ENCODE results near the gene OR1F1.

DNA sequence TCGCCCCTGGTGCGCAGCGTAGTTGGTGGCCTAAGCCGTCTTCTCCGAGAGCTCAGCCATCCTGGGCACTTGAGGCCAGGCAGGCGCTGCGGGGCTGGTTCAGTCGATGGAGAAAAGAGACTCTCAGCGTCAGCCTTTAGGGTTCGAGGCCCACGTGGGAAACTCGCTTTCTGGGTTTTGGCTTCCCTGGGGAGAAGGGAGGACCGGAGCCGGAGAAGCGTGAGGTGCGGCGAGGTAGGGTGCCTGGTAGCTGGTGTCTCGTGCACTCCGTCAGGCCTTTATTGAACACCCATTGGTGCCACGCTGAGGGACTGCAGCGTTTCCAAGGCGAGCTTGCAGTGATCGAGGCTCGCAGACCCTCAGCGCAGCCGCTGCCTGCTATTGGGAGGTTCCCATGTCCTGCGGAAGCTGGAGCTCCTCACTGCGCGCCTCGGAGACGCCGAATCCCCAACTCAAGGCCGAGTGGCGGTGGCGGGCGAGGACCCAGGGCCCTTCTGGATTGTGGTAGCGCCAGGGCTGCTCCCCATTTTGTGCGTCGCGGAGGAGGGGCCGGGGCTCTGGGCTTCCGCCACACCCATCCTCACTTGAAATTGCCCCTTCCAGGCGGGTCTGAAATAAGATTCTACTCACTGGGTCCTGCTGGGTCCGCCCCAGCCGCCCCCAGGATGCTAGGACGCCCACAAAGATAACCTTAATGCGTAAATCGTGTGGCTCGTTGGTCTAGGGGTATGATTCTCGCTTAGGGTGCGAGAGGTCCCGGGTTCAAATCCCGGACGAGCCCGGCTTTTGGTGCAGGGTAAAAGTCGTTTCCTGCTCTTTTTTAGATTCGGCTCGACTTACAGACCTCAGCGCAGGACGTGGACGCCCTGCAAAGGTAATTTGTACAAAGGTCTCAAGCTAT is 1.2 kb downstream of the OR1F1 start:
- TF ChIP-seq MAX (IDR thresholded peaks at IDR 0.05) (peak; percentile 89), TAF1 (IDR thresholded peaks at IDR 0.05; ENCODE audit: low read depth) (no peak; the same call in none of the 2 replicates), NFIC (IDR thresholded peaks at IDR 0.05) (no peak), USF1 (IDR thresholded peaks at IDR 0.05) (peak; percentile 8), EP300 (IDR thresholded peaks at IDR 0.05; ENCODE audit: borderline replicate concordance) (no peak), TCF12 (IDR thresholded peaks at IDR 0.05; ENCODE audit: low read depth) (peak; percentile 23), REST (IDR thresholded peaks at IDR 0.05; ENCODE audit: low read depth) (no peak), TEAD4 (IDR thresholded peaks at IDR 0.05) (peak; percentile 78), CREB1 (IDR thresholded peaks at IDR 0.05; ENCODE audit: low read depth) (no peak), RAD21 (IDR thresholded peaks at IDR 0.05; ENCODE audit: low read depth) (no peak)
